DND-41 (cell line): ENCODE data around the gene PTPN7.

Source experiments
- ATAC-seq: fragments of 200-7000 bp; cut with Tn5 transposase; 3 replicates; pipeline ENCODE4 v1.9.1; 2021; ENCODE audit warnings: low read depth; ENCODE audit not compliant: insufficient read depth
- DNase-seq: peaks from one replicate; pipeline ENCODE4 v3.0.0-alpha.2; 2020
- H2AFZ ChIP-seq: 2 replicates; pipeline ENCODE4 v1.6.0; 2012; ENCODE audit warnings: low read depth, low read length
- H3K27ac ChIP-seq: 2 replicates; pipeline ENCODE4 v1.5.1; 2012; ENCODE audit warnings: low read length, inconsistent platforms
- H3K27me3 ChIP-seq: fragments of 200-600 bp; sonication (generic); 2 replicates; pipeline ENCODE4 v1.6.0; 2012; ENCODE audit warnings: low read length, mild to moderate bottlenecking, inconsistent platforms; ENCODE audit not compliant: insufficient read depth, poor library complexity
- H3K36me3 ChIP-seq: 2 replicates; pipeline ENCODE4 v1.5.1; 2012; ENCODE audit warnings: low read length, inconsistent platforms; ENCODE audit not compliant: insufficient read depth
- H3K4me1 ChIP-seq: 2 replicates; pipeline ENCODE4 v1.5.1; 2012; ENCODE audit warnings: mild to moderate bottlenecking, low read length; ENCODE audit not compliant: insufficient read depth
- H3K4me2 ChIP-seq: 2 replicates; pipeline ENCODE4 v1.6.0; 2012; ENCODE audit warnings: mild to moderate bottlenecking, moderate library complexity, low read length, inconsistent platforms; ENCODE audit not compliant: insufficient read depth
- H3K4me3 ChIP-seq, 2 experiments: fragments of 200-600 bp in 1 of 2; shearing (Covaris generic) in 1 of 2; 2 replicates each; pipeline ENCODE4 v1.5.1; 2012 to 2016; ENCODE audit warnings: inconsistent platforms in 2 of 2, low read length in 2 of 2, mild to moderate bottlenecking in 2 of 2, low read depth in 1 of 2, moderate library complexity in 1 of 2
- H3K79me2 ChIP-seq: 2 replicates; pipeline ENCODE4 v1.6.0; 2012; ENCODE audit warnings: low read length, inconsistent platforms; ENCODE audit not compliant: insufficient read depth
- H3K9ac ChIP-seq: 2 replicates; pipeline ENCODE4 v1.6.0; 2012; ENCODE audit warnings: low read depth, mild to moderate bottlenecking, inconsistent platforms, low read length, moderate library complexity
- H3K9me3 ChIP-seq: 2 replicates; pipeline ENCODE4 v1.5.1; 2012; ENCODE audit warnings: low read length, moderate library complexity, mild to moderate bottlenecking, inconsistent platforms; ENCODE audit not compliant: insufficient read depth, severe bottlenecking
- H4K20me1 ChIP-seq: 2 replicates; pipeline ENCODE4 v1.6.0; 2012; ENCODE audit warnings: low read length; ENCODE audit not compliant: insufficient read depth
- EZH2 ChIP-seq: IDR thresholded peaks from 3 replicates; pipeline ENCODE4 v1.6.1; 2012; ENCODE audit warnings: borderline replicate concordance, low read depth, mild to moderate bottlenecking, moderate library complexity, low read length, inconsistent platforms; ENCODE audit not compliant: severe bottlenecking
- TF ChIP-seq, protein P1 (sequence below): IDR thresholded peaks from 2 replicates; pipeline ENCODE4 v1.5.1; 2012; ENCODE audit warnings: borderline replicate concordance, low read length, moderate library complexity, mild to moderate bottlenecking; ENCODE audit not compliant: poor library complexity, severe bottlenecking; ENCODE audit errors: extremely low read depth

PTPN7 gene

DNA sequence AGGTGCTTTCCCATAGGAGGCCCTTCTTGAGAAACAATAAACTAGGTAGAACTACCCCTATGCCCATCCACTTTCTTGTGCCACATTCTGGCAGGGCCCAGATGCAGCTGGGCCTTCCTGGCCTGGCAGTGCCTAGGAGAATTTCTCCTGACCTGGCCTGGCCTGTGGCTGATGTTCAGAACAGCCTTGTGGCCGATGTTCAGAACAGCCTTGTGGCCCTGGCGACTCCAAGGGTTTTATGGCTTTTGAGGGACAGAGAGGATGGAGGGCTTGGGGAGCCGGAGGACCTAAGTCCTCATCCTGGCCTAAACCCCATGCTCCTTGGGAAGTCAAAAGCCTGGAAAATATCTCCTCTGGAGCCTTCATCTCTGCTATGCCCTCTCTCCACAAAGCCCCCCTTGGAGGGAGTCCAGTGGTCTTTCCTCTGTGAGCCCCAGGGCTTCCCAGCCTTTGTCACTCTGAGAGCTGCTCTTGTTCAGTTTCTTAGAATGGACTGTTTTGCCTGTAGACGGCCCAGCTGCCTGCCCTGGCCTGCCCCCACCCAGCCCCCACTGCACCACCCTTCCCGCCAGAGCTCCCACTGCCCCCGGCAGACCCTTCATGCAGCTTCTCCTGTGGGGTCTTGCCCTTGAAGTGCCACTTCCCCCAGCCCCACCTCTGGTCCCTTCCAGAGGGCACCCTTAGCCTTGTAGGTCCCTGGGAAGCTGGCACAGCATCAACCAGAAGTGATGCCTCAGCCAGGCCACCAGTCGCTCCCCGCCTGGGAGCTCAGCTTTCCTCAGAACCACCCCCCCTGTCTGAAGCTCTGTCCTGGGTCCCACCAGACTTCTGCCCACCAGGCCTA lies 30.7 kb downstream of the PTPN7 start:
- Histone ChIP-seq H4K20me1 (peaks cover 12% of the 10 kb centered on the region), H3K36me3 (peaks cover 22% of the 10 kb centered on the region), H3K9me3 (no peaks in the 10 kb centered on the region), H3K4me2 (no peak overlapping the region), H3K9ac (no peak overlapping the region), H2AFZ (no peak overlapping the region), H3K27me3 (peaks cover 5% of the 10 kb centered on the region), H3K79me2 (no peaks in the 10 kb centered on the region), H3K4me1 (no peaks in the 10 kb centered on the region), H3K4me3 (no peak overlapping the region), H3K27ac (no peak overlapping the region)
- ATAC-seq (peak; percentile 34; the same call in 2 of the 3 replicates), DNase-seq (no peak)
- TF ChIP-seq, protein P1, sequence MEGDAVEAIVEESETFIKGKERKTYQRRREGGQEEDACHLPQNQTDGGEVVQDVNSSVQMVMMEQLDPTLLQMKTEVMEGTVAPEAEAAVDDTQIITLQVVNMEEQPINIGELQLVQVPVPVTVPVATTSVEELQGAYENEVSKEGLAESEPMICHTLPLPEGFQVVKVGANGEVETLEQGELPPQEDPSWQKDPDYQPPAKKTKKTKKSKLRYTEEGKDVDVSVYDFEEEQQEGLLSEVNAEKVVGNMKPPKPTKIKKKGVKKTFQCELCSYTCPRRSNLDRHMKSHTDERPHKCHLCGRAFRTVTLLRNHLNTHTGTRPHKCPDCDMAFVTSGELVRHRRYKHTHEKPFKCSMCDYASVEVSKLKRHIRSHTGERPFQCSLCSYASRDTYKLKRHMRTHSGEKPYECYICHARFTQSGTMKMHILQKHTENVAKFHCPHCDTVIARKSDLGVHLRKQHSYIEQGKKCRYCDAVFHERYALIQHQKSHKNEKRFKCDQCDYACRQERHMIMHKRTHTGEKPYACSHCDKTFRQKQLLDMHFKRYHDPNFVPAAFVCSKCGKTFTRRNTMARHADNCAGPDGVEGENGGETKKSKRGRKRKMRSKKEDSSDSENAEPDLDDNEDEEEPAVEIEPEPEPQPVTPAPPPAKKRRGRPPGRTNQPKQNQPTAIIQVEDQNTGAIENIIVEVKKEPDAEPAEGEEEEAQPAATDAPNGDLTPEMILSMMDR: no peak
- TF ChIP-seq EZH2: no peak

DNA sequence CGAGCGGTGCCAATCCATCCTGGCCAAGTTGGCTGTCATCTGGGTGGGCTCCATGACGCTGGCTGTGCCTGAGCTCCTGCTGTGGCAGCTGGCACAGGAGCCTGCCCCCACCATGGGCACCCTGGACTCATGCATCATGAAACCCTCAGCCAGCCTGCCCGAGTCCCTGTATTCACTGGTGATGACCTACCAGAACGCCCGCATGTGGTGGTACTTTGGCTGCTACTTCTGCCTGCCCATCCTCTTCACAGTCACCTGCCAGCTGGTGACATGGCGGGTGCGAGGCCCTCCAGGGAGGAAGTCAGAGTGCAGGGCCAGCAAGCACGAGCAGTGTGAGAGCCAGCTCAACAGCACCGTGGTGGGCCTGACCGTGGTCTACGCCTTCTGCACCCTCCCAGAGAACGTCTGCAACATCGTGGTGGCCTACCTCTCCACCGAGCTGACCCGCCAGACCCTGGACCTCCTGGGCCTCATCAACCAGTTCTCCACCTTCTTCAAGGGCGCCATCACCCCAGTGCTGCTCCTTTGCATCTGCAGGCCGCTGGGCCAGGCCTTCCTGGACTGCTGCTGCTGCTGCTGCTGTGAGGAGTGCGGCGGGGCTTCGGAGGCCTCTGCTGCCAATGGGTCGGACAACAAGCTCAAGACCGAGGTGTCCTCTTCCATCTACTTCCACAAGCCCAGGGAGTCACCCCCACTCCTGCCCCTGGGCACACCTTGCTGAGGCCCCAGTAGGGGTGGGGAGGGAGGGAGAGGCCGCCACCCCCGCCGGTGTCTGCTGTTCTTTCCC lies 32.4 kb downstream of the PTPN7 start:
- H3K9me3 ChIP-seq: no peaks in the 10 kb centered on the region
- peaks cover 5% of the 10 kb centered on the region for H3K27me3 ChIP-seq
- no peak overlapping the region for H3K27ac ChIP-seq
- no peaks in the 10 kb centered on the region for H3K79me2 ChIP-seq
- no peak overlapping the region for H3K9ac ChIP-seq
- no peaks in the 10 kb centered on the region for H3K4me1 ChIP-seq
- no peak overlapping the region for H3K4me3 ChIP-seq
- H3K4me2 ChIP-seq: no peak overlapping the region
- no peak for ATAC-seq
- DNase-seq: no peak
- no peak overlapping the region for H2AFZ ChIP-seq
- TF ChIP-seq, protein P1: no peak
- no peak for TF ChIP-seq EZH2
- H4K20me1 ChIP-seq: peaks cover 11% of the 10 kb centered on the region
- H3K36me3 ChIP-seq: peaks cover 9% of the 10 kb centered on the region

DNA sequence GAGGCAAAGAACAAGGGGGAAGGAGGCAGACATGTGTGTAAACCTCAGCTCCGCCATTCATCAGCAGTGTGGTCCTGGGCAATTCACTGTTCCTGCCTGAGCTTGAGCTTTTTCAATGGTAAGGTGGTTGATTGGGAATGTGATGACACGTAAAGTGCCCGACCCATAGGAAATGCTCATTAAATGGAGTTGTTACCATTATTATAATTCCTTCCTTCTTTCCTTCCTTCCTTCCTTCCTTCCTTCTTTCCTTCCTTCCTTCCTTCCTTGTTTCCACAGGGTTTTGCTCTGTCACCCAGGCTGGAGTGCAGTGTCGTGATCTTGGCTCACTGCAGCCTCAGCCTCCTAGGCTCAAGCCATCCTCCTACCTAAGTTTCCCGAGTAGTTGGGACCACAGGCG lies 33.3 kb downstream of the PTPN7 start:
- Histone ChIP-seq H3K9ac (no peak overlapping the region), H3K4me2 (no peak overlapping the region), H4K20me1 (peaks cover 11% of the 10 kb centered on the region), H3K27me3 (peaks cover 5% of the 10 kb centered on the region), H3K4me3 (no peak overlapping the region), H3K9me3 (no peaks in the 10 kb centered on the region), H3K4me1 (no peaks in the 10 kb centered on the region), H3K79me2 (no peaks in the 10 kb centered on the region), H3K36me3 (no peaks in the 10 kb centered on the region), H3K27ac (no peak overlapping the region), H2AFZ (no peak overlapping the region)
- TF ChIP-seq EZH2: no peak
- TF ChIP-seq, protein P1: no peak
- ATAC-seq: no peak
- no peak for DNase-seq
